ENCODE measurements around the gene TSC22D2.

DNA sequence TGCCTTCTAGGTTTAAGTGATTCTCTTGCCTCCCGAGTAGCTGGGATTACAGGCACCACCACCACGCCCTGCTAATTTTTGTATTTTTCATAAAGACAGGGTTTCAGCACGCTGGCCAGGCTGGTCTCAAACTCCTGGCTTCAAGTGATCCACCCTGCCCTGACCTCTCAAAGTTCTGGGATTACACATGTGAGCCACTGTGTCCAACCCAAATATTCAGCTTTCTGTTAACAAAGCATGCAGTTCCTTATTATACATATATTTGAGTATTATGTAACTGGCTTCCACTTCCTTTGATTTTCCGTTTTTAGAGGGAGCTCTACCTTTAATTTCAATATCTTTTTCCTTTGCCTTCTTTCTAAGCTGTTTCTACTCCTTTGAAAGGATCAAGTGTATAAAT is 26.1 kb downstream of the TSC22D2 start:
- TF ChIP-seq EZH2phosphoT487 (IDR thresholded peaks at IDR 0.05; ENCODE audit: insufficient read depth, low read depth), result no peak
- TF ChIP-seq EZH2 (IDR thresholded peaks at IDR 0.05; ENCODE audit: insufficient read depth, poor library complexity, severe bottlenecking), result no peak

Data from GM23248 (cell line).